GM12878 (cell line): Measurements from ENCODE around the gene MDFIC. TPM values are rescaled to one million over a fixed set of nuclear protein-coding genes. Genes with fewer than 3 reads are reported as not detected.

ENCODE experiments used
- ATAC-seq: fragments of 200-7000 bp; cut with Tn5 transposase; 3 replicates; pipeline ENCODE4 v1.9.1; 2020; ENCODE audit warnings: mild to moderate bottlenecking, moderate library complexity
- BruUV-seq: library from RNA; stranded (reverse); fragments of 400-500 nt; replicated peaks from 2 replicates; lab custom pipeline; 2021; lab: Mats Ljungman, UMichigan
- CTCF ChIA-PET: fragments of 300-600 bp; sonication (Branson Sonifier 250); formaldehyde crosslinking; extraction: SDS; loops from one replicate; lab custom pipeline; 2021; ENCODE audit warnings: inconsistent platforms; lab: Yijun Ruan, JAX
- POLR2A ChIA-PET: fragments of 350-600 bp; formaldehyde crosslinking; extraction: SDS; loops from one replicate; lab custom pipeline; 2021; ENCODE audit warnings: inconsistent platforms; lab: Charles Lee
- RAD21 ChIA-PET: fragments of 300-600 bp; sonication (Branson Sonifier 250); formaldehyde crosslinking; loops from one replicate; lab custom pipeline; 2023; ENCODE audit warnings: antibody characterized with exemption; ENCODE audit not compliant: unreplicated experiment; lab: Charles Lee
- SMC1A ChIA-PET: fragments of 300-600 bp; sonication (Branson Sonifier 250); formaldehyde crosslinking; loops from one replicate; lab custom pipeline; 2023; ENCODE audit not compliant: unreplicated experiment, uncharacterized antibody; lab: Charles Lee
- DNase-seq: peaks from one replicate; pipeline ENCODE4 v3.0.0-alpha.2; 2011; ENCODE audit warnings: low read depth, low spot score
- FAIRE-seq: peaks from 3 replicates; lab custom pipeline; 2011; peaks lifted over from hg19 to GRCh38; lab: Jason Lieb, UNC
- H2AFZ ChIP-seq: 2 replicates; pipeline ENCODE4 v1.6.0; 2011; ENCODE audit warnings: low read depth, low read length, control low read depth; ENCODE audit not compliant: control insufficient read depth
- H3K27ac ChIP-seq: 2 replicates; pipeline ENCODE4 v1.5.1; 2011; ENCODE audit warnings: control low read depth; ENCODE audit not compliant: control insufficient read depth, insufficient read depth
- H3K27me3 ChIP-seq, 2 experiments: replicated peaks in 1 of 2; 2 replicates each; pipeline versions ENCODE4 v1.6.0 to v1.6.1; 2011; ENCODE audit warnings: low read length in 1 of 2; ENCODE audit not compliant: control insufficient read depth in 2 of 2, insufficient read depth in 2 of 2
- H3K36me3 ChIP-seq, 2 experiments: 2 replicates each; pipeline ENCODE4 v1.5.1; 2011; ENCODE audit warnings: low read length in 1 of 2; ENCODE audit not compliant: control insufficient read depth in 2 of 2, insufficient read depth in 2 of 2
- H3K4me1 ChIP-seq: 2 replicates; pipeline ENCODE4 v1.6.1; 2011; ENCODE audit warnings: mild to moderate bottlenecking, low read length, moderate library complexity, mixed read lengths; ENCODE audit not compliant: control insufficient read depth, insufficient read depth
- H3K4me2 ChIP-seq: 2 replicates; pipeline ENCODE4 v1.6.0; 2011; ENCODE audit warnings: control low read depth; ENCODE audit not compliant: control insufficient read depth, insufficient read depth
- H3K4me3 ChIP-seq: fragments of 200-600 bp; sonication (generic); 2 replicates; pipeline ENCODE4 v1.5.1; 2016
- H3K79me2 ChIP-seq: 2 replicates; pipeline ENCODE4 v1.6.0; 2011; ENCODE audit warnings: low read length; ENCODE audit not compliant: control insufficient read depth, insufficient read depth
- H3K9ac ChIP-seq: 2 replicates; pipeline ENCODE4 v1.8.0; 2011; ENCODE audit warnings: low read length, control low read depth, mixed read lengths; ENCODE audit not compliant: control insufficient read depth, insufficient read depth
- H3K9me3 ChIP-seq: replicated peaks from 3 replicates; pipeline ENCODE4 v1.5.1; 2011; ENCODE audit warnings: mild to moderate bottlenecking, low read length; ENCODE audit not compliant: control insufficient read depth, insufficient read depth
- H4K20me1 ChIP-seq: 2 replicates; pipeline ENCODE4 v1.6.0; 2011; ENCODE audit not compliant: control insufficient read depth, insufficient read depth
- BCL11A ChIP-seq: IDR thresholded peaks from 2 replicates; pipeline ENCODE4 v1.6.1; 2011; ENCODE audit warnings: low read depth, low read length
- ETV6 ChIP-seq, 2 experiments: fragments of 450-650 bp in 1 of 2; IDR thresholded peaks in 1 of 2; conservative IDR thresholded peaks in 1 of 2; 2 replicates each; pipeline ENCODE4 v1.6.1; 2014; ENCODE audit warnings: antibody characterized with exemption in 1 of 2, borderline replicate concordance in 1 of 2, low read depth in 1 of 2, mild to moderate bottlenecking in 1 of 2, moderate library complexity in 1 of 2
- GATAD2B ChIP-seq: fragments of 450-650 bp; conservative IDR thresholded peaks from 2 replicates; pipeline ENCODE4 v1.6.1; 2017; ENCODE audit warnings: low read depth, mild to moderate bottlenecking, moderate library complexity
- LARP7 ChIP-seq: fragments of 450-650 bp; IDR thresholded peaks from 2 replicates; pipeline ENCODE4 v1.6.1; 2017; ENCODE audit warnings: mild to moderate bottlenecking
- MTA3 ChIP-seq: IDR thresholded peaks from 2 replicates; pipeline ENCODE4 v1.6.1; 2012; ENCODE audit warnings: low read length, inconsistent platforms, borderline replicate concordance
- NBN ChIP-seq: fragments of 450-650 bp; IDR thresholded peaks from 2 replicates; pipeline ENCODE4 v1.6.1; 2016
- NFYA ChIP-seq: IDR thresholded peaks from 2 replicates; pipeline ENCODE4 v1.6.1; 2011; ENCODE audit warnings: low read depth, mild to moderate bottlenecking, low read length, improper control_type of control experiment, borderline replicate concordance
- POLR2AphosphoS2 ChIP-seq: IDR thresholded peaks from 2 replicates; pipeline ENCODE4 v1.6.1; 2011; ENCODE audit warnings: low read depth, mild to moderate bottlenecking, low read length, improper control_type of control experiment, moderate library complexity
- PRDM15 ChIP-seq: fragments of 450-650 bp; formaldehyde crosslinking; IDR thresholded peaks from 2 replicates; pipeline ENCODE4 v1.4.0; 2020; ENCODE audit warnings: mild to moderate bottlenecking, moderate library complexity
- RCOR1 ChIP-seq: conservative IDR thresholded peaks from 2 replicates; pipeline ENCODE4 v1.6.1; 2012; ENCODE audit warnings: low read depth, low read length, improper control_type of control experiment
- SUZ12 ChIP-seq: fragments of 200-600 bp; sonication (generic); IDR thresholded peaks from one replicate; pipeline ENCODE4 v1.6.1; 2018; ENCODE audit warnings: antibody characterized with exemption, mild to moderate bottlenecking; ENCODE audit not compliant: unreplicated experiment
- ZNF24 ChIP-seq: fragments of 450-650 bp; IDR thresholded peaks from 2 replicates; pipeline ENCODE4 v1.6.1; 2017; ENCODE audit warnings: antibody characterized with exemption, mild to moderate bottlenecking
- WGBS: methylation state at CpG from one replicate; pipeline ENCODE4 v1.1.6; 2016; ENCODE audit warnings: low lambda C conversion rate; ENCODE audit not compliant: insufficient replicate concordance, insufficient coverage; ENCODE audit errors: missing lambda C conversion rate; 5-methylcytosine and 5-hydroxymethylcytosine counted together
- in situ Hi-C: fragments of 300-500 bp; cut with MboI; formaldehyde crosslinking; loops from 9 replicates; pipeline ENCODE4 v1.14.3; 2018; ENCODE audit warnings: mixed read lengths
- intact Hi-C: fragments of 100-400 bp; cut with micrococcal nuclease; formaldehyde crosslinking; loops from one replicate; pipeline ENCODE4 v1.14.2; 2022; ENCODE audit not compliant: unreplicated experiment
- polyA plus RNA-seq, 11 experiments: library from polyadenylated mRNA; depleted of rRNA in 4 of 11; unstranded in 6 of 11; stranded (reverse) in 5 of 11; fragments of >200 nt; fragmentation: Nextera tagmentation in 4 of 11; fragmentation: Illumina TruSeq in 1 of 11; extraction: Ambion mirVana in 4 of 11; extraction: Trizol in 1 of 11; gene quantifications; 1 replicate in 1 of 11; 2 replicates in 10 of 11; pipeline versions ENCODE4 v1.2.1 to v1.2.3, GENCODE V29; 2011 to 2016; ENCODE audit warnings: inconsistent platforms in 2 of 11, missing spikeins in 2 of 11, low read depth in 1 of 11
- total RNA-seq, 4 experiments: library from RNA; depleted of rRNA in 3 of 4; stranded (reverse); fragments of >200 nt in 3 of 4; fragmentation: Illumina TruSeq in 1 of 4; extraction: Trizol in 1 of 4; gene quantifications; 2 replicates each; pipeline versions ENCODE4 v1.2.1 to v1.2.3, GENCODE V29; 2013 to 2021

Gene MDFIC
- total and polyA plus RNA-seq, 10 of the 15 experiments (the other 5 are each of a cell fraction or from before 2014, with no cell fraction given): 7.3 to 58.4 (median 40.0) TPM

GRCh38 chr7:115040057-115040456 lies 118.2 kb downstream of the MDFIC start:
- H3K4me2 ChIP-seq: no peak overlapping the region
- POLR2A ChIA-PET: no interaction called here
- intact Hi-C loops: no loop called here
- H3K4me1 ChIP-seq: no peaks in the 10 kb centered on the region; the same call in 1 of the 2 replicates
- no peaks in the 10 kb centered on the region for H3K79me2 ChIP-seq
- H4K20me1 ChIP-seq: no peaks in the 10 kb centered on the region
- no peaks in the 10 kb centered on the region for H3K9me3 ChIP-seq
- no peaks in the 10 kb centered on the region for H3K27me3 ChIP-seq
- no peak overlapping the region for H3K9ac ChIP-seq
- H3K36me3 ChIP-seq: no peaks in the 10 kb centered on the region
- RAD21 ChIA-PET: no interaction called here
- no TSS peak for BruUV-seq
- FAIRE-seq (no peak), DNase-seq (no peak), ATAC-seq (no peak)
- SMC1A ChIA-PET: interaction anchor here (0.5 to 1.2 kb wide), 2 partner anchors 32 to 410 kb away, joined by 4 read pairs; no protein-coding TSS in a partner anchor
- H3K27ac ChIP-seq: no peak overlapping the region
- TF ChIP-seq POLR2AphosphoS2: no peak
- TF ChIP-seq NBN: no peak
- TF ChIP-seq GATAD2B: no peak
- TF ChIP-seq RCOR1: no peak
- no peak for TF ChIP-seq SUZ12
- TF ChIP-seq ZNF24: no peak
- no peak for TF ChIP-seq ETV6 (conservative IDR thresholded peaks at IDR 0.05 in 1 of 2, IDR thresholded peaks at IDR 0.05 in 1 of 2; ENCODE audit: borderline replicate concordance in 1 of 2, low read depth in 1 of 2)
- no peak for TF ChIP-seq BCL11A
- no peak for TF ChIP-seq PRDM15 (CRISPR knock-in tag)
- TF ChIP-seq LARP7: no peak
- TF ChIP-seq MTA3: no peak
- no peak for TF ChIP-seq NFYA
- WGBS: 86% methylated on average over 8 of the region's 8 CpGs
- H3K4me3 ChIP-seq: no peak overlapping the region
- in situ Hi-C loops: no loop called here
- CTCF ChIA-PET: no interaction called here
- H2AFZ ChIP-seq: no peak overlapping the region
